Body of pancreas (tissue), 4 donors: ENCODE data around the gene PRTN3.

Experiments used
- POLR2A ChIP-seq, 3 donors: fragments of 450-650 bp; IDR thresholded peaks; one replicate each; pipeline ENCODE4 v1.6.1; 2016; ENCODE audit warnings: antibody characterized with exemption in 3 of 3, mild to moderate bottlenecking in 2 of 3
- TF ChIP-seq, protein P1 (sequence below), 7 experiments: fragments of 450-650 bp in 4 of 7; fragments of 200-600 bp in 3 of 7; sonication (generic) in 3 of 7; IDR thresholded peaks; one replicate each; pipeline ENCODE4 v1.5.1; 2016 to 2019; ENCODE audit warnings: antibody characterized with exemption in 7 of 7

DNA sequence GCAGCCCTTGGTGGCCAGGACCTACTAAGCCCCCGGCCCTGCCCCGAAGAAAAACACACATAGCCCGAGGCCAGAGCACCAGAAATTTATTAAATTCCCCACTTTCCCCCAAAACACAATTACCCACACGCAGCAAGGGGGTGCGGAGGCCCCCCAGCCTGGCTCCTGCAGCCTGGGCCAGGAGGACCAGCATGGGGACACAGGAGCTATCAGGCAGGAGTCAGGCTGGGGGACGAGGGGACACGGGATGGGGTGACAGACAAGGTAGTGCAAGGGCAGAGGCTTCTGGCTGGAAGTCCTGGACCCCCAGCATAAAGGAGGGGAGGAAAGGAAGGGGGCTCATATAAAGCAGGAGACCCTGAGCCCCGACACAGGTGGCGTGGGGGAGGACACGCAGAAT lies 55.6 kb downstream of the PRTN3 start:
- TF ChIP-seq POLR2A (IDR thresholded peaks at IDR 0.05) = no peak
- TF ChIP-seq, protein P1, sequence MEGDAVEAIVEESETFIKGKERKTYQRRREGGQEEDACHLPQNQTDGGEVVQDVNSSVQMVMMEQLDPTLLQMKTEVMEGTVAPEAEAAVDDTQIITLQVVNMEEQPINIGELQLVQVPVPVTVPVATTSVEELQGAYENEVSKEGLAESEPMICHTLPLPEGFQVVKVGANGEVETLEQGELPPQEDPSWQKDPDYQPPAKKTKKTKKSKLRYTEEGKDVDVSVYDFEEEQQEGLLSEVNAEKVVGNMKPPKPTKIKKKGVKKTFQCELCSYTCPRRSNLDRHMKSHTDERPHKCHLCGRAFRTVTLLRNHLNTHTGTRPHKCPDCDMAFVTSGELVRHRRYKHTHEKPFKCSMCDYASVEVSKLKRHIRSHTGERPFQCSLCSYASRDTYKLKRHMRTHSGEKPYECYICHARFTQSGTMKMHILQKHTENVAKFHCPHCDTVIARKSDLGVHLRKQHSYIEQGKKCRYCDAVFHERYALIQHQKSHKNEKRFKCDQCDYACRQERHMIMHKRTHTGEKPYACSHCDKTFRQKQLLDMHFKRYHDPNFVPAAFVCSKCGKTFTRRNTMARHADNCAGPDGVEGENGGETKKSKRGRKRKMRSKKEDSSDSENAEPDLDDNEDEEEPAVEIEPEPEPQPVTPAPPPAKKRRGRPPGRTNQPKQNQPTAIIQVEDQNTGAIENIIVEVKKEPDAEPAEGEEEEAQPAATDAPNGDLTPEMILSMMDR (IDR thresholded peaks at IDR 0.05) = no peak
